GM12874 (cell line): Measurements from ENCODE around the gene HNRNPD.

Experiments
- CTCF ChIP-seq: IDR thresholded peaks from 2 replicates; pipeline ENCODE4 v1.5.1; 2011; ENCODE audit warnings: low read depth, mild to moderate bottlenecking, control low read depth, low read length, moderate library complexity; ENCODE audit not compliant: insufficient read depth

The HNRNPD gene

GRCh38 chr4:82373816-82374625 is at the start of gene HNRNPD:
Gene HNRNPD, minus strand, starts transcription at chr4:82373991. Its CDS starts 313 bp downstream, at chr4:82373678.
- TF ChIP-seq CTCF, result no peak

- TF ChIP-seq CTCF, result no peak
These were observed 48.8 kb upstream of the HNRNPD start for GRCh38 chr4:82422616-82423015.

- TF ChIP-seq CTCF, result no peak
These were observed 48.2 kb upstream of the HNRNPD start for GRCh38 chr4:82421796-82422560.

- no peak for TF ChIP-seq CTCF
These were observed 45.7 kb upstream of the HNRNPD start for GRCh38 chr4:82419451-82419850.

- TF ChIP-seq CTCF, result no peak
These were observed 42.2 kb upstream of the HNRNPD start for GRCh38 chr4:82415922-82416365.

- TF ChIP-seq CTCF, result no peak
These were observed 29.9 kb upstream of the HNRNPD start for GRCh38 chr4:82403725-82404124.

GRCh38 chr4:82402196-82402775 is 28.5 kb upstream of the HNRNPD start:
- TF ChIP-seq CTCF, result no peak
